ENCODE results near the gene MEG3.

MEG3 gene

GRCh38 chr14:100854435-100854834, 28.5 kb downstream of the MEG3 start:
- no peak overlapping the region for H3K4me3 ChIP-seq (replicated peaks; ENCODE audit: low read depth, low read length)
- TF ChIP-seq CTCF (IDR thresholded peaks at IDR 0.05; ENCODE audit: low read depth, low read length, missing control alignments): no peak
- DNase-seq (ENCODE audit: extremely low read depth, low read depth): no peak

GRCh38 chr14:100855256-100855930, 29.5 kb downstream of the MEG3 start:
- no peak for DNase-seq (ENCODE audit: extremely low read depth, low read depth)
- no peak overlapping the region for H3K4me3 ChIP-seq (replicated peaks; ENCODE audit: low read depth, low read length)
- no peak for TF ChIP-seq CTCF (IDR thresholded peaks at IDR 0.05; ENCODE audit: low read depth, low read length, missing control alignments)

DNA sequence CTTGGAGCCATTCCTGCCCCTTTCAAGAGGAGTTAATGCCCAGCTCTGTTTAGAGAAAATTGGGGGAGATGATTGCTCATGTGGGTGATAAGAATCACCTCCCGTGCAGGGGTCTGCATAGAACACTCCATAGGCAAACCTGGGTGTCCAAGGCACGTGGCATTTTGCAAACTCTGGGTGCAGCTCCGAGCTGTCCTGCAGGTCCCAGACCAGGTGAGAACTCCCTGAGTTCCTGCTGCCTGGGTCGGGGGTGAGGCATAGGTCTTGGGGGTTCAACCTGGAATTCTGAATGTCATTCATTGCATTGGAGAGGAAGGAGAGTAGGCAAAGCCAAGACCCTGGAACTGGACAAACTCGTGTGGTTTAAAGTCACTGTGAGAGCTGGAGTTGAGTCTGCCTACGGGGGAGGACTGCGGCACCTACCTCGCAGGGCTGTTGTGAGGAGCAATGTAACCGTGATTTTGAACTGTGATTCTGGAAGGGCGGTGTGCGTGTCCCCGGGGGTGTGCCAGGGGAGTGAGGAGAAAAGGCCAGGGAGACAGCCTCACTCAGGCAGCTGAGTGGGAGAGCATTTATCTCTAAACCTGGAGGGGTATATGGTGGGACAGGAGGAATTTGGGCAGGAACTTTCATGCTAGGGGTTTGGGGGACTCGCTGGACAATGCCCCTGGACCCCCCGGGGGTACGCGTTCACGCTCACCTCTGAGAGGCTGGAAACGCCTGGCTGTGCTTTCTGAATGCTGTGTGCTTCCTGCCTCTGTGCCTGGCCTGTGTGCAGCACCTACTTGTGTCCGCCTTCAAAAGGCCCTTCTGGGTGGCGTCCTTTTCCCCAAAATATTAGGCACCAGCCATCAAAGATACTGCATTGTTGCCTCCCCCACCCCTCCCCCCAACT, 30.4 kb downstream of the MEG3 start:
- H3K4me3 ChIP-seq (replicated peaks; ENCODE audit: low read depth, low read length): no peak overlapping the region
- no peak for DNase-seq (ENCODE audit: extremely low read depth, low read depth)
- no peak for TF ChIP-seq CTCF (IDR thresholded peaks at IDR 0.05; ENCODE audit: low read depth, low read length, missing control alignments)

DNA sequence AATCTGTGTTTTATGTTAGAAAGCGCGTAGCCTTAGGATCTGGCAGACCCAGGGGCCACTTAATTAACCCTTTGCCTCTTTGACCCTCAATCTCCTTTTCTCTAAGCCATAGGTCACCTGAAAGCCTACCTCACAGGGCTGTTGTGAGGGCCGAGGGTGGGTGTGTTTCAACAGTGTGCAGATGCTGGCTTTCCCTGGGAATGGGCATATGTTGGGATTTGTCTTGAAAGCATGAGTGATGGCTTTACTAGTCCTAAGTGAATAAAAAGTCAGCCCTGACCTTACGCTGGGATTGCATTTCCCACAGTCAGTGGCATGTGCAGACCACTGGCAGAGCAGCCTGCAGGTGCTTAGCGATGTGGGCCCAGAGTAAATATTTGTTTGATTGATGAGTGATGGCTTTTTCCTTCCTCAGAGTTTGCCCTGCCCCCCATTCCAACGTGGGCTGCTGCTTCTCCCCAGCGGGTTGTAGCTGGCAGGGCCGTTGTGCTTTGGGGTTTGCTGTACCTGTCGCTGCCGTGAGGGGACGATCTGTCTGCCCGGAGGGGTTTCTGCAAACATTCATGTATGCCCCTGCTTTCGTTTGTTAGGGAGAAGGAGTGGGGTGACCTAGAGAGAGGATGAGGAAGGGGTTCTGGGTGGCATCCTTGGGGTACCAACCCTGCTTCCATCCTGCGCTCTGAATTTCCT, 31.5 kb downstream of the MEG3 start:
- no peak for DNase-seq (ENCODE audit: extremely low read depth, low read depth)
- no peak overlapping the region for H3K4me3 ChIP-seq (replicated peaks; ENCODE audit: low read depth, low read length)
- TF ChIP-seq CTCF (IDR thresholded peaks at IDR 0.05; ENCODE audit: low read depth, low read length, missing control alignments): no peak

DNA sequence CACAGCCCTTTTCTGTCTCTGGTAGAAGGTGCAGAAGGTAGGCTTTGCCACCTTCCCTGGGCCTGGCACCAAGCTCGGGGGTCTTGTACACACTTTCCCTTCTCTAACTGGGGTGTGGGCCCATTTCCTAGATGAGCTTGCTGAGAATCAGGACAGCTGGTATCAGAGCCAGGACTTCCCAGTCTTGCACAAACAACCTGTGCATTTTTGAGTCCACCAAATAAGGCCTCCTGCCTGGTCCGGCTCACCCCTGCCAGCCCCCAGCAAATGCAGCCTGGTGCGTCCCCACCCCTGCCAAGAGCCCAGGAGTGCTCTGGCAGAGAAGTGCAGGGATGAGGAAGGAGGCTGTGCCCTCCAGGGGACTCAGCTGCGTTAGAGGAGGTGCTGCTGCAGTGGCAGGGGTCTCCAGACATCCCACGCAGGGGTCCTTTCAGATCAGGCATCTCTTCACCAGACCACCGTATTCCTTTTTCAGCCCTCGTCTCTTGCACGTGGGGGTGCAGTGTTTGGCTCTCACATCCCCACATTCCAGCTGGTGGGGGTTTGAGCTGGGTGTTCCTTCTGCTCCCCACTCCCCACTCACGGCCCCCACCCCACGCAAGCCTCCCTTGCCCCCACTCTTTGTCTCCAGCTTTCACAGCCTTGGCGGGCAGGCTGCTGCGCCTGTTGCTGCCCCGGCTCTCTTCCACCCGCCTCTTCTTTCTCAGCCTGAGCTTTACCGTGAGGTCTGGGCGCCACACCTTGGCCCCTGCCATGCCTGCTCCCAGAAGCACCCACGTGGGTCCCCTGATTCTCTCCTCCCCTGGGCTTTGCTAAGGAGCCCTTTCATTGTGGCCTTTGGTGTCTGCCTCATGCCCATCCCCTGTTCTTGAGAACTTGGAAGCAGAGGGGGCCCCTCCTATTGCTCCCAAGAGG, 32.3 kb downstream of the MEG3 start:
- TF ChIP-seq CTCF (IDR thresholded peaks at IDR 0.05; ENCODE audit: low read depth, low read length, missing control alignments): no peak
- DNase-seq (ENCODE audit: extremely low read depth, low read depth): no peak
- no peak overlapping the region for H3K4me3 ChIP-seq (replicated peaks; ENCODE audit: low read depth, low read length)

GRCh38 chr14:100858838-100859220, 32.9 kb downstream of the MEG3 start:
- DNase-seq (ENCODE audit: extremely low read depth, low read depth): no peak
- no peak overlapping the region for H3K4me3 ChIP-seq (replicated peaks; ENCODE audit: low read depth, low read length)
- TF ChIP-seq CTCF (IDR thresholded peaks at IDR 0.05; ENCODE audit: low read depth, low read length, missing control alignments): no peak

Measured in HFF-Myc (cell line).